Activated T-cell treated with anti-CD3 and anti-CD28 coated beads, Interleukin-2, amount 50 U/mL, for 72 hours (primary cell): ENCODE results near the gene MFSD6L. TPM values are rescaled to one million over a fixed set of nuclear protein-coding genes. Genes with fewer than 3 reads are reported as not detected.

Experiments
- ATAC-seq, 2 donors: fragments of 150-1000 bp; cut with Tn5 transposase; replicated peaks in 1 of 2; 2 replicates each; pipeline ENCODE4 v1.10.0; 2021; ENCODE audit warnings: moderate library complexity in 2 of 2, mild to moderate bottlenecking in 1 of 2
- DNase-seq, 2 donors: peaks; one replicate each; pipeline ENCODE4 v3.0.0; 2021 to 2022; ENCODE audit warnings: mixed read lengths in 1 of 2
- H3K27ac Mint-ChIP-seq: one replicate; pipeline ENCODE4 v1.8.0; 2022; ENCODE audit warnings: mild to moderate bottlenecking, moderate library complexity, mixed read lengths
- H3K27me3 Mint-ChIP-seq: one replicate; pipeline ENCODE4 v1.8.0; 2022; ENCODE audit warnings: low read depth, mixed read lengths
- H3K36me3 Mint-ChIP-seq, 2 donors: one replicate each; pipeline ENCODE4 v1.8.0; 2022; ENCODE audit warnings: mixed read lengths in 2 of 2, mild to moderate bottlenecking in 1 of 2; ENCODE audit not compliant: insufficient read depth in 2 of 2
- H3K4me1 Mint-ChIP-seq: one replicate; pipeline ENCODE4 v1.8.0; 2022; ENCODE audit warnings: low read depth, mixed read lengths
- H3K4me3 Mint-ChIP-seq, 2 donors: one replicate each; pipeline ENCODE4 v1.8.0; 2022; ENCODE audit warnings: mild to moderate bottlenecking in 2 of 2, mixed read lengths in 2 of 2, moderate library complexity in 2 of 2
- H3K9me3 Mint-ChIP-seq, 2 donors: one replicate each; pipeline ENCODE4 v1.8.0; 2022; ENCODE audit warnings: mixed read lengths in 2 of 2
- total RNA-seq, 2 donors: library from RNA; stranded (reverse); gene quantifications; one replicate each; pipeline ENCODE4 v1.2.3, GENCODE V29; 2022

MFSD6L gene
- total RNA-seq, 2 donors from 2014 or later, result 0.10 to 0.14 TPM

DNA sequence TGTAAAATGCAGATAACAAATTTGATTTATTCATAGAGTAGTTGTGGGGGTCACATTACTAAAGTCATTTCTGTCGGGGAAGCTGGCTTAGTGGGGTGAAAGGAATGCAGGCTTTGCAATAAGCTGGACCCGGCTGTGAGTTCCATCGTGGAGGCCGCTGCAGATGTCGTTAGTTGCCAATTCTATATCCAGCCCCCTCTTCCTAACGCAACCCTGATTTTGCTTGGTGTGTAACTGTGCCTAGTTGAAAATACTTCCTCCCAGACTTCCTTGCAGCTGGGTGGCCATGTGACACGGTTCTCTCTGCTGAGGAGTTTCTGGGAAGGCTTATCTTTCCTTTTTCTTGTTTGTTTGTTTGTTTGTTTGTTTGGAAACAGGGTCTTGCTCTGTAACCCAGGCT, 4.5 kb downstream of the MFSD6L start:
- peaks cover 6% of the 10 kb centered on the region for H3K4me1 Mint-ChIP-seq
- DNase-seq (no peak), ATAC-seq (no peak)
- peaks cover 2% of the 10 kb centered on the region in 2 donors for H3K36me3 Mint-ChIP-seq
- no peak overlapping the region for H3K4me3 Mint-ChIP-seq
- H3K9me3 Mint-ChIP-seq, result peaks cover 4% of the 10 kb centered on the region in 2 donors
- no peaks in the 10 kb centered on the region for H3K27me3 Mint-ChIP-seq
- no peak overlapping the region for H3K27ac Mint-ChIP-seq

DNA sequence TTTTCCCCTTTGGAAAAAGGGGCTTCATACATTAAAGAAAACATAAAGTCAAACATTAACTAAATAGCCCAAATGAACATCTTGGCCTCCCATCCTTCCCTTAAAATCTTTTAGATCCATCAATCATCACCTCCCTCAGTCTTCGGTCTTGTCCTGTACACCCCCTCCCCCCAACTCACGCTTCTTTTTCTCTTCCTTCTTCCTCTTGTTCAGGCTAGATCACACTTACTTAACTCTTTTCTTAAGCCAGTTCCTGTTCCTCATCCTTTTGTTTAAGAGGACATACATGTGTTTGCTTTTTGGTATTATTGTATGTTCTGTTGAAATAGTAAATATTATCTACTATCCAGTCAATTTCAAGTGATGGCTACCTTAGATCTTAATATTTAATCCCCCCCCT, 5.5 kb downstream of the MFSD6L start:
- Mint-ChIP-seq H3K27ac (no peak overlapping the region), H3K27me3 (no peaks in the 10 kb centered on the region)

DNA sequence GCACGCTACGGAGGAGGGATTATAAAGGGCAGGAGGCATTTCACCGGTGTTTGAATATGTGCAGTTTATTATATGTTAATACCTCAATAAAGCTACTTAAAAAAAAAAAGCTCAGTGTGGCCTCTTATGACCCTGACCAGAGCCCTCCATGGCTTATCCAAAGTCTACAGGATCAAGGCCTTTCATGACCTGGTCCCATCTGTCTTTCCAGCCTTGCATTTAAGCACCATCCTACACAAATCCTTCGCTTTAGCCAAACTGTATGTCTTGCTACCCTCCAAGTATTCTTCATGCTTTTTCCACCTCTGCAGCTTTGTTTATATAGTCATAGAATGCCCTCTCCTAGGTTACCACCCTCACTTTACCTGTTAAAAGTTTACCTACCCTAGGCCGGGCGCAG, 6.5 kb downstream of the MFSD6L start:
- ATAC-seq (no peak), DNase-seq (no peak)
- H3K27ac Mint-ChIP-seq, result no peak overlapping the region
- no peaks in the 10 kb centered on the region for H3K27me3 Mint-ChIP-seq
- peaks cover 4% of the 10 kb centered on the region in 2 donors for H3K9me3 Mint-ChIP-seq
- H3K36me3 Mint-ChIP-seq, result peaks cover 2% of the 10 kb centered on the region in 2 donors
- no peak overlapping the region for H3K4me3 Mint-ChIP-seq
- peaks cover 6% of the 10 kb centered on the region for H3K4me1 Mint-ChIP-seq

More for the DNA sequence above, 5.5 kb downstream of the MFSD6L start:
- H3K4me1 Mint-ChIP-seq, result peaks cover 6% of the 10 kb centered on the region
- peaks cover 2% of the 10 kb centered on the region in 2 donors for H3K36me3 Mint-ChIP-seq
- H3K9me3 Mint-ChIP-seq, result peaks cover 4% of the 10 kb centered on the region in 2 donors
- ATAC-seq (no peak), DNase-seq (no peak)
- no peak overlapping the region for H3K4me3 Mint-ChIP-seq

DNA sequence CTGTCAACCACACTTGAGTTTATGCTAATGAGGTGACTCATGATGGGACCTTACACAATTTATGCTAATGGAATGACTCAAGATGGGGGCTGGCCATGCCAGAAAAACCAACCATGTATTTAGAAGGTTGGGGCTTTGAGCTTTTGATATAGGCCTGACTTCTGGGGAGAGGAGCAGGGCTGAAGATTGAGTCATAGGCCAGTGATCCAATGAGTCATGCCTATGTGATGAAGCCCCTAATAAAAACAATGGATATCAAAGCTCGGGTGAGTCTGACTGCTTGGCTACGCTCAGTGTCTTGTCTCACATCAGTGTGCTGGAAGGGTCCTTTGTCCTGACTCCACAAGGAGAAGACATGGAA, 7.3 kb downstream of the MFSD6L start:
- no peak for DNase-seq
- Mint-ChIP-seq H3K36me3 (peaks cover 2% of the 10 kb centered on the region in 2 donors), H3K27me3 (no peaks in the 10 kb centered on the region)

DNA sequence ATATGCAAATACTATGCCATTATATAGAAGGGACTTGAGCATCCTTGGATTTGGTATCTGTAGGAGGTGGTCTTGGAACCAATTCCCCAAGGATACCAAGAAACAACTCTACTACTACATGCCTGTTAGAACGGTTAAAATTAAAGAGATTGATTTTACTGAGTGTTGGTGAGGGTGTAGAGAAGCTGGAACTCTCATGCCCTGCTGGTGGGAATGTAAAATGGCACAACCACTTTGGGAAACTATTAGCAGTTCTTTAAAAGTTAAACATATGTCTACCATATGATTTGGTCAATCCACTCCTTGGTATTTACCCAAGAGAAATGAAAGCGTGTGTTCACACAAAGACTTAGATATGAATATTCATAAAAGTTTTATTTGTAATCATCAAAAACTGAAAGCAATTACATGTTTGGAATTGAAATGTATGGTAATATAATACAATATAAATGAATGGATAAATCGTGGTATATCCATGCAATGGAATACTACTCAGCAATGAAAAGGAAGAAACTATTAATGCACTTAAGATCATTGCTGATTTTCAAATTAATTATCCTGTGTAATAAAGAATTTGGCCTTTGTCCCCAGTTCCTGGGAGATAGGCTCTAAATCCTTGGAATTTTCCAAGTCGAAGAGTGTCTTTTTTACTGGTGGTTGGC, 7.8 kb downstream of the MFSD6L start:
- ATAC-seq (no peak), DNase-seq (no peak)
- H3K4me3 Mint-ChIP-seq, result no peak overlapping the region
- H3K27me3 Mint-ChIP-seq, result no peaks in the 10 kb centered on the region
- H3K9me3 Mint-ChIP-seq, result peaks cover 4% of the 10 kb centered on the region in 2 donors
- peaks cover 2% of the 10 kb centered on the region in 2 donors for H3K36me3 Mint-ChIP-seq
- peaks cover 6% of the 10 kb centered on the region for H3K4me1 Mint-ChIP-seq
- H3K27ac Mint-ChIP-seq, result no peak overlapping the region

More for the DNA sequence above, 7.3 kb downstream of the MFSD6L start:
- H3K4me3 Mint-ChIP-seq, result no peak overlapping the region
- peak; percentile 46 to 58 for ATAC-seq
- peaks cover 4% of the 10 kb centered on the region in 2 donors for H3K9me3 Mint-ChIP-seq
- no peak overlapping the region for H3K27ac Mint-ChIP-seq
- H3K4me1 Mint-ChIP-seq, result peaks cover 6% of the 10 kb centered on the region

DNA sequence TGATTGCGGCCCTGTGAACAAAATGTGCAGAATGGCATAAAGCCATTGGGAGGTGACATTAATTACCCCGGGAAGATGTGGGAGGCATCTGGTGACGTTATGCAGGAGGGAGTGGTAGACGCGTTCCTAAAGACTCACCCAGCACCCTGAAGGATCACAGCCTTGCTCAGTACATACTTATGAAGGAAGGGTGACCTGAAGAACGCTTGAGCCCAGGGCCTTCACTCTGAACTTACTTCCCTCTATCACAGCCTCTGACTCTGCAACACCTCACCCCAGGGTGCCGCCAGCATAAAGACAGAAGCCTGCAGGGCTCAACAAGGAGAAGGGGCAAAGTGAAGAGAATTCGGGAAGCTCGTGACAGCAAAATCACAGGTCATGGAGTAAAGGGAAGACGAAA, 9.4 kb downstream of the MFSD6L start:
- peaks cover 4% of the 10 kb centered on the region in 2 donors for H3K9me3 Mint-ChIP-seq

DNA sequence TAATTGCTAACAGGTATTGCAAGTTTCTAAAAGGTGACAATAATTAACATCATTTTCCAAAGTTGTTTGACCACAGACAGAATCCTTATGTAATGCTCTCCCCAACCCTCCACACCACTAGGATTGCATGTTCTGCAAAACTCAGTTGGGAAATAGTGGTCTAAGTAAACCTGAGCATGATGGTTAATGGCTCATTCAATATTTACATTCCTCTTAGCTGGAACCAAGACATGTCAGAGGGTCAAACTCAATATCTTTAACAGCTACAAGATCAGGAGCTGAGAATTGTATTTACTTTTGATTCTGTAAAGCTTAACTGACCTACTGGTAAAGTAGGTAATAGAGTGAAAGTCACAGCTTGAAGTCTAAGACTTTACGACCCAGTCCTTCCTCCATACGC, 10.2 kb downstream of the MFSD6L start:
- H3K36me3 Mint-ChIP-seq, result peaks cover 2% of the 10 kb centered on the region in 2 donors
- no peaks in the 10 kb centered on the region for H3K27me3 Mint-ChIP-seq
- no peak overlapping the region for H3K4me3 Mint-ChIP-seq
- ATAC-seq (no peak), DNase-seq (no peak)
- no peak overlapping the region for H3K27ac Mint-ChIP-seq
- H3K9me3 Mint-ChIP-seq, result peaks cover 4% of the 10 kb centered on the region in 2 donors
- peaks cover 10% of the 10 kb centered on the region for H3K4me1 Mint-ChIP-seq

More for the DNA sequence above, 9.4 kb downstream of the MFSD6L start:
- no peak for DNase-seq
- Mint-ChIP-seq H3K27ac (no peak overlapping the region), H3K27me3 (no peaks in the 10 kb centered on the region), H3K36me3 (peaks cover 2% of the 10 kb centered on the region in 2 donors), H3K4me1 (peaks cover 10% of the 10 kb centered on the region), H3K4me3 (no peak overlapping the region)
- no peak for ATAC-seq

DNA sequence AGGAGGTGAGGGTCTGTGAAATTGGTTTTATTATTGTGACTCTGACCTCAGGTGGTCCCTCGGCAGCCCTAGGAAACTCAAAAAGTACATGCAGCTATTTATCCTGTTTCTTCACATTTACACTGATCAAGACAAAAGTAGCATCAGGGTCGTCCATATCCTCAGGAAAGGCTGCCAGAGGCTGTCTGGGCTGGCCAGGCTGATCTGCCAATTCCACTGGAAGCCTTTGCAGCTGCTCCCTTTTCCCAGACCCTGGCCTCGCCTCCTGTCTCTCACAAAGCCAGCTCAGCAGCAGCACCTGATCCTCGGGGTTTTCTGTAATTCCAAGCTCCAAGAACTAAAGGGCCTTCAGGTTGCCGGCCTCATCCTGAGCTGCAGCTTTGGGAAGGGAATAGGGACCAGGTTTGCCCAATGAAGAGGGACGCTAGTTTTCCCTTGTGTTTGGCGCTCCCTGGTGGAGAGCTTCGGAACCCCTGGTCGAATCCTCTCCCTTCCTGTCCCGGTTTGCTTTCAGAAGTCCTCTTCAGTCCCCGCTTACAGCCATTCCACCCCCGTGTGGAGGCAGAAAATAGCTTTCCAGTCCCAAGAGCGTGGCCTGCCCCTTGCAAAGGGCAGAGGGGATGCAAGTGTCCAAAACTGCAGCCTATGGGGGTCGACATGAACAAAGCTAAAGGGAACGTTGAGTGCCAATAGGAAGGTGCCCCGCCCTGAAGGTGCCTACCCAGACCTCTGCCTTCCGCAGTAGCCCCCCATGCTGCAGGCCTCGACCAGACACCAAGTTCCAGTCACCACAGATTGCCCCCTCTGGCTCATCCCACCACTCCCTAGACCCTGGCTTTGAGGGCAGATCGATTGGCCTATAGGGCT, 13.4 kb downstream of the MFSD6L start:
- peak; percentile 44 to 60 for ATAC-seq
- peak; percentile 64 to 65 for DNase-seq
- Mint-ChIP-seq H3K4me3 (no peak overlapping the region), H3K4me1 (peaks cover 4% of the 10 kb centered on the region), H3K27ac (no peak overlapping the region), H3K36me3 (no peaks in the 10 kb centered on the region), H3K9me3 (no peaks in the 10 kb centered on the region), H3K27me3 (no peaks in the 10 kb centered on the region)

DNA sequence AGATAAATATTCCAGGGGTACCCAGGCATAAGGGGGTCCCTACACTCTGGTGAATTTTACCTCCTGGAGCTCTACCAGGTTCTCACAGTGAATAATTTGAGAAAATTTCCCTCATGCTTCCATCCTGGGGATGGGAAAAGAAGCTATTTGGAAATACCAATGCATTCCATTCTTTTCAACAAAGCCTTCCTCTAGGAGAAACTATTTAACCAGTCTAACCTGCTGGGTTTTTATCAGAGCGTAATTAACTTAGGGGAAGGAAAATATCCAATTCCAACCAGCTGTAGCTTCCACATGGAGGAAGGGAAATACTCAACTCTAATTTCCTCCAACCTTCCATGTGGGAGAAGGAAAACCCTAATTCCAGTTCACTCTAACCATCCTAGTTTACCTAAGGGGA, 17.0 kb downstream of the MFSD6L start:
- H3K9me3 Mint-ChIP-seq, result no peaks in the 10 kb centered on the region
- H3K36me3 Mint-ChIP-seq, result no peaks in the 10 kb centered on the region
- no peak overlapping the region for H3K27ac Mint-ChIP-seq
- no peak for ATAC-seq
- H3K4me1 Mint-ChIP-seq, result peaks cover 4% of the 10 kb centered on the region
- H3K4me3 Mint-ChIP-seq, result no peak overlapping the region
- no peaks in the 10 kb centered on the region for H3K27me3 Mint-ChIP-seq
- no peak for DNase-seq

DNA sequence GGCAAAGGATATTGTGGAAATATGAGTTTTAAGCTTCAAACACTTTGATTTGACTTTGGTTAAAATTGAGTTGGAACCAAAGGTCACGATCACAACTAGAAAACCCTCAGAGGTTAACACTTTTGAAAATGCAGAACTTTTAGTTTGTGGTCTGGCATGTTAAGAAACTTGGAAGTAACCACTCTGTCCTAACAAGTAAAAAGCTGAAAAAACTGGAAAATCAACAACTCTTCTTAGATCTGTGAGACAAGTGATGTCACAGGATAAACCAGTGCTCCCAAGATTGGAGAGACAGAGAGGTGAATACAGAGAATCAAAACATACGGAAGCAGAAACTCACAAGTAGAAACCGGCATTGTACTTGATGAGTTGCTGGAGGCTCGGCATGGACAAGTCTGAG, 17.4 kb downstream of the MFSD6L start:
- ATAC-seq (no peak), DNase-seq (no peak)
- no peak overlapping the region for H3K4me3 Mint-ChIP-seq
- H3K36me3 Mint-ChIP-seq, result no peaks in the 10 kb centered on the region
- H3K9me3 Mint-ChIP-seq, result no peaks in the 10 kb centered on the region
- no peaks in the 10 kb centered on the region for H3K27me3 Mint-ChIP-seq
- peaks cover 4% of the 10 kb centered on the region for H3K4me1 Mint-ChIP-seq
- no peak overlapping the region for H3K27ac Mint-ChIP-seq

DNA sequence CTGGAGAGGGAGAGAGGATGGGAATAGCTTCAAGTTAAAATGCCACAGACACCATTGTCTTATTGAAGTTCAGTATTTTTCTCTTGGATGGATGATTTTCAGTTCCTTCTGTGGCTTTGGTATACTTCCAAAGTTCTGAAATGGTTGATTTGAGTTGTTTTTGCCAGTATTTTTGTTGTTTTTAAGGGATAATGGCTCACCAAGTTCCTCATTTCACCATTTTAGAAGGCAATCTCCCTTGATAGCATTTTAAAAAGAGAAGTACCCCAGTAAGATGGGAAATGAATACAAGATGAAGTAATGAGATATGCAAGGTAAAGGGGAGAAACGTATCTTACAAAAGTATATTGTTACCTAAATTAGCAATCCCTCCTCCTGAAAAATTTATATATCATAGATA, 22.3 kb downstream of the MFSD6L start:
- Mint-ChIP-seq H3K9me3 (peaks cover 0 to 1% of the 10 kb centered on the region in 2 donors), H3K36me3 (peaks cover 0 to 2% of the 10 kb centered on the region in 2 donors), H3K4me1 (no peaks in the 10 kb centered on the region), H3K27ac (no peak overlapping the region), H3K27me3 (peaks cover 11% of the 10 kb centered on the region), H3K4me3 (no peak overlapping the region)
- no peak for ATAC-seq
- DNase-seq, result no peak

DNA sequence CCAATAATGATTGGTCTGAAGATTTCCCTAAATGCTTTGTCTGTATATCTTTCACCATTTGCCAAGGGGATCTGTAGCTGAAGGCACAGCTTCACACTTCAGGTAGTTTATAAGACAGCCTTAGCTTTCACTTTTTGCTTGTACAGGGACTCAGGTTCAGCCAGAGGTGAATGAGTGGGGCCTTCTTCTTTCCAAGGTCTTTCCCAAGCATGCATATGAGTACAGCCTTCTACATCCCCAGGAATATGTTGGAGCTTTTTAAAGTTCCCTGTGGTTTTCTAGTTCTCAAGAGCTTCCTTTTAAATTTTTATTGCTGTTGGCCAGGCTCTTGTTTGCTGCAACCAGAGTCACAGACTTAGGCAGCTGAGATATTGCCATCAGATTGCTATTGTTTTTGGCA, 22.9 kb downstream of the MFSD6L start:
- Mint-ChIP-seq H3K27me3 (peaks cover 11% of the 10 kb centered on the region), H3K36me3 (peaks cover 0 to 2% of the 10 kb centered on the region in 2 donors), H3K4me1 (no peaks in the 10 kb centered on the region), H3K27ac (no peak overlapping the region), H3K4me3 (no peak overlapping the region), H3K9me3 (peaks cover 0 to 1% of the 10 kb centered on the region in 2 donors)
- DNase-seq, result no peak
- ATAC-seq, result no peak

DNA sequence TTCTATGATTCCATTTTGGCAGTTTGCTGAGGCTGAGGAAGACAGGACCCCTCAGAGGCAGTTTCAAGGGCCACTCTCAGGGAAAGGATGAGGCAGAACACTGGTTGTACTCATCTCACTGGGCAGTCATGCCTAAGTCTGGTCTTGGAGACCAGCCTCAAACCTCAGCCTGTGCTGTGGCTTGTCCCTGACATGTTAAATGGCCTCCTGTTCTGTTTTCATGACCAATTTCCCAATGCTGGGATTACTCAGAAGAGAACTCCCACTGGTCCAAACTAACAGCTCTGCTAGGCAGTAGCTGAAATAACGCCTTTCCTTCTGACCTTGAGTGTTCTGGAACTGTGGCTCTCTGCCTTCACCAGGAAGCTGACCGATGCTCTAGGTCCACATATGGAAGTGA, 32.4 kb downstream of the MFSD6L start:
- Mint-ChIP-seq H3K4me3 (no peak overlapping the region), H3K4me1 (no peaks in the 10 kb centered on the region), H3K27me3 (no peaks in the 10 kb centered on the region), H3K9me3 (peaks cover 0 to 2% of the 10 kb centered on the region in 2 donors), H3K27ac (no peak overlapping the region), H3K36me3 (no peaks in the 10 kb centered on the region)
- DNase-seq, result no peak
- no peak for ATAC-seq
